Activated T-helper 17 cell treated with anti-CD3 and anti-CD28 coated beads, Interleukin-2, amount 50 U/mL, for 72 hours (primary cell): ENCODE results near the gene S100A7. TPM values are rescaled to one million over a fixed set of nuclear protein-coding genes. Genes with fewer than 3 reads are reported as not detected.
"Not testable (repeated sequence)": the region's sequence is repeated elsewhere in the genome, so short reads cannot be mapped to it uniquely, and the experiment has no call there.

ENCODE experiments used
- ATAC-seq: fragments of 150-1000 bp; cut with Tn5 transposase; replicated peaks from 2 replicates; pipeline ENCODE4 v1.10.0; 2021; ENCODE audit warnings: mild to moderate bottlenecking, moderate library complexity
- H3K27ac Mint-ChIP-seq: one replicate; pipeline ENCODE4 v1.8.0; 2022; ENCODE audit warnings: mixed read lengths
- H3K27me3 Mint-ChIP-seq: one replicate; pipeline ENCODE4 v1.8.0; 2022; ENCODE audit warnings: mixed read lengths
- H3K36me3 Mint-ChIP-seq: one replicate; pipeline ENCODE4 v1.8.0; 2022; ENCODE audit warnings: low read depth, mild to moderate bottlenecking, mixed read lengths
- H3K4me1 Mint-ChIP-seq: one replicate; pipeline ENCODE4 v1.8.0; 2022; ENCODE audit warnings: mixed read lengths
- H3K4me3 Mint-ChIP-seq: one replicate; pipeline ENCODE4 v1.8.0; 2022; ENCODE audit warnings: mild to moderate bottlenecking, mixed read lengths
- H3K9me3 Mint-ChIP-seq: one replicate; pipeline ENCODE4 v1.8.0; 2022; ENCODE audit warnings: mixed read lengths
- total RNA-seq, 2 donors: library from RNA; stranded (reverse); gene quantifications; one replicate each; pipeline ENCODE4 v1.2.3, GENCODE V29; 2022

S100A7 gene
- total RNA-seq, 2 donors from 2014 or later = not detected

GRCh38 chr1:153430561-153430960 is 29.9 kb downstream of the S100A7 start:
- Mint-ChIP-seq H3K27me3 (peaks cover 24% of the 10 kb centered on the region), H3K4me3 (no peak overlapping the region)
- no peak for ATAC-seq

GRCh38 chr1:153430166-153430553 is 30.3 kb downstream of the S100A7 start:
- Mint-ChIP-seq H3K27me3 (peaks cover 28% of the 10 kb centered on the region), H3K36me3 (no peaks in the 10 kb centered on the region), H3K27ac (no peak overlapping the region), H3K9me3 (no peaks in the 10 kb centered on the region), H3K4me3 (no peak overlapping the region), H3K4me1 (no peaks in the 10 kb centered on the region)
- no peak for ATAC-seq

More at GRCh38 chr1:153430561-153430960, 29.9 kb downstream of the S100A7 start:
- Mint-ChIP-seq H3K9me3 (no peaks in the 10 kb centered on the region), H3K27ac (no peak overlapping the region), H3K4me1 (no peaks in the 10 kb centered on the region), H3K36me3 (no peaks in the 10 kb centered on the region)

GRCh38 chr1:153429266-153430165 is 30.9 kb downstream of the S100A7 start:
- no peaks in the 10 kb centered on the region for H3K9me3 Mint-ChIP-seq

GRCh38 chr1:153428791-153429190 is 31.7 kb downstream of the S100A7 start:
- Mint-ChIP-seq H3K36me3 (no peaks in the 10 kb centered on the region), H3K4me1 (no peaks in the 10 kb centered on the region), H3K27me3 (peaks cover 38% of the 10 kb centered on the region), H3K9me3 (no peaks in the 10 kb centered on the region), H3K4me3 (no peak overlapping the region), H3K27ac (no peak overlapping the region)
- ATAC-seq = no peak

More at GRCh38 chr1:153429266-153430165, 30.9 kb downstream of the S100A7 start:
- H3K4me1 Mint-ChIP-seq = no peaks in the 10 kb centered on the region
- no peak overlapping the region for H3K27ac Mint-ChIP-seq
- no peak for ATAC-seq
- no peak overlapping the region for H3K4me3 Mint-ChIP-seq
- H3K27me3 Mint-ChIP-seq = peaks cover 34% of the 10 kb centered on the region
- no peaks in the 10 kb centered on the region for H3K36me3 Mint-ChIP-seq

- H3K36me3 Mint-ChIP-seq = no peaks in the 10 kb centered on the region
- no peaks in the 10 kb centered on the region for H3K4me1 Mint-ChIP-seq
- H3K27ac Mint-ChIP-seq = no peak overlapping the region
- no peak for ATAC-seq
- H3K4me3 Mint-ChIP-seq = no peak overlapping the region
- peaks cover 44% of the 10 kb centered on the region for H3K27me3 Mint-ChIP-seq
- no peaks in the 10 kb centered on the region for H3K9me3 Mint-ChIP-seq
Observed at GRCh38 chr1:153428073-153428638, 32.3 kb downstream of the S100A7 start.

GRCh38 chr1:153426809-153427208 is 33.6 kb downstream of the S100A7 start:
- H3K9me3 Mint-ChIP-seq = no peaks in the 10 kb centered on the region
- ATAC-seq = no peak
- no peak overlapping the region for H3K27ac Mint-ChIP-seq
- no peaks in the 10 kb centered on the region for H3K36me3 Mint-ChIP-seq
- peaks cover 44% of the 10 kb centered on the region for H3K27me3 Mint-ChIP-seq
- H3K4me3 Mint-ChIP-seq = no peak overlapping the region
- H3K4me1 Mint-ChIP-seq = no peaks in the 10 kb centered on the region

GRCh38 chr1:153422450-153423068 is 37.9 kb downstream of the S100A7 start:
- Mint-ChIP-seq H3K27ac (no peak overlapping the region), H3K27me3 (peaks cover 58% of the 10 kb centered on the region)
- no peak for ATAC-seq

GRCh38 chr1:153420306-153420705 is 40.1 kb downstream of the S100A7 start:
- Mint-ChIP-seq H3K36me3 (no peaks in the 10 kb centered on the region), H3K27ac (no peak overlapping the region), H3K4me3 (no peak overlapping the region), H3K4me1 (no peaks in the 10 kb centered on the region), H3K27me3 (peaks cover 44% of the 10 kb centered on the region), H3K9me3 (peaks cover 4% of the 10 kb centered on the region)
- no peak for ATAC-seq

More at GRCh38 chr1:153422450-153423068, 37.9 kb downstream of the S100A7 start:
- no peaks in the 10 kb centered on the region for H3K36me3 Mint-ChIP-seq
- no peak overlapping the region for H3K4me3 Mint-ChIP-seq
- H3K9me3 Mint-ChIP-seq = peaks cover 4% of the 10 kb centered on the region
- no peaks in the 10 kb centered on the region for H3K4me1 Mint-ChIP-seq

- H3K9me3 Mint-ChIP-seq, H3K4me3 Mint-ChIP-seq, H3K36me3 Mint-ChIP-seq, H3K4me1 Mint-ChIP-seq, H3K27ac Mint-ChIP-seq, ATAC-seq: not testable (repeated sequence)
- peaks cover 35% of the 10 kb centered on the region for H3K27me3 Mint-ChIP-seq
Observed at GRCh38 chr1:153419436-153419793, 41.0 kb downstream of the S100A7 start.

- H3K27ac Mint-ChIP-seq, H3K36me3 Mint-ChIP-seq, H3K9me3 Mint-ChIP-seq, H3K4me3 Mint-ChIP-seq, H3K4me1 Mint-ChIP-seq, ATAC-seq: not testable (repeated sequence)
- H3K27me3 Mint-ChIP-seq = peaks cover 33% of the 10 kb centered on the region
Observed at GRCh38 chr1:153418758-153419435, 41.6 kb downstream of the S100A7 start.

GRCh38 chr1:153417136-153417888 is 43.1 kb downstream of the S100A7 start:
- H3K27me3 Mint-ChIP-seq = peaks cover 29% of the 10 kb centered on the region
- H3K9me3 Mint-ChIP-seq = peaks cover 4% of the 10 kb centered on the region
- ATAC-seq = no peak
- H3K4me1 Mint-ChIP-seq = no peaks in the 10 kb centered on the region
- H3K36me3 Mint-ChIP-seq = no peaks in the 10 kb centered on the region
- no peak overlapping the region for H3K27ac Mint-ChIP-seq
- no peak overlapping the region for H3K4me3 Mint-ChIP-seq

GRCh38 chr1:153415850-153416570 is 44.4 kb downstream of the S100A7 start, which contains the start of gene S100A7A:
Gene S100A7A, plus strand, starts transcription at chr1:153416520. Its CDS starts 1,563 bp downstream, at chr1:153418083.
- ATAC-seq = no peak
- H3K9me3 Mint-ChIP-seq = peaks cover 4% of the 10 kb centered on the region
- peaks cover 26% of the 10 kb centered on the region for H3K27me3 Mint-ChIP-seq
- H3K4me1 Mint-ChIP-seq = no peaks in the 10 kb centered on the region
- H3K27ac Mint-ChIP-seq = no peak within 1 kb of the TSS
- H3K36me3 Mint-ChIP-seq = no peaks in the 10 kb centered on the region
- no peak within 1 kb of the TSS for H3K4me3 Mint-ChIP-seq

- not testable (repeated sequence) for H3K4me3 Mint-ChIP-seq, H3K36me3 Mint-ChIP-seq, H3K9me3 Mint-ChIP-seq, H3K4me1 Mint-ChIP-seq, ATAC-seq, H3K27ac Mint-ChIP-seq
- peaks cover 25% of the 10 kb centered on the region for H3K27me3 Mint-ChIP-seq
Observed at GRCh38 chr1:153413961-153414360, 46.5 kb downstream of the S100A7 start.
